LoVo (cell line): ENCODE results near the gene GIT1.

Source experiments
- DNase-seq: peaks from one replicate; pipeline ENCODE4 v3.0.0-alpha.2; 2016; ENCODE audit warnings: low spot score

Gene GIT1

GRCh38 chr17:29615492-29616299 lies 26.2 kb upstream of the GIT1 start:
- peak; percentile 63 for DNase-seq

DNA sequence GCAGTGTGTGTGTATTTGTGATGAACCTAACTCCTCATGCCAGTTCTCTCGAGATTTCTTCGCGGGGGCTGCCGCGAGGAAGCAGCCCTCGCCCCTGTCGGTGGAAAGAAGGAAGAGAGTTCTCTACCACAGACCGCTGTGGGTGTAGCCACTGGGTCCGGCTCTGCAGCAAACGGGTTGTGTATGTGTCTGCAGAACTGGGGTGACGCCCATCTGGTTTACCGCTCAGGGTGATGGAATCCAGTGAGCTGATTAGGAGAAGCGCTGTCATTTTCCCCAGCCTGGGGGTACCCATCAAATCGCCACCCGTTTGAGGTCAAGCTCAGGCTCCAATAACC lies 25.6 kb upstream of the GIT1 start:
- no peak for DNase-seq

- no peak for DNase-seq
Measured at GRCh38 chr17:29614349-29615047, 25.1 kb upstream of the GIT1 start.

DNA sequence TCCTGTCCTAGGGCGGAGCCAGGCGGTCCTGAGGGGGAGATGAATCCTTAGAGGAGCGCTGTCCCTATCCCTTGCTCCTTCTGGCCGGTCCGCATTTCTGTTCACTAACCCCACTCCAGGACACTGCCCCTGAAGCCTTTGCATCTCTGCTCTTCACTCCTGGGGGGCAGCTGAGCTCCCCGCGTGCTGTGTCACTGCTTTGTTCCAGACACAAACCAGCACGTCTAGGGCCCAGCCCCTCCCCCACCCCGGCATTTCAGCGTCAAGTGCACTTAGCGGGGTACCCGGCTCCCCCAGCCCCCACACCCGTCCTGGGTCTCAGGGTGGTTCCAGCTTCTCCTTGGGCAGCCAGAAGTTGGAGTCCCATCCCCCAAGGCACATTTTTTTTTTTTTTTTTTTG lies 24.4 kb upstream of the GIT1 start:
- no peak for DNase-seq

DNA sequence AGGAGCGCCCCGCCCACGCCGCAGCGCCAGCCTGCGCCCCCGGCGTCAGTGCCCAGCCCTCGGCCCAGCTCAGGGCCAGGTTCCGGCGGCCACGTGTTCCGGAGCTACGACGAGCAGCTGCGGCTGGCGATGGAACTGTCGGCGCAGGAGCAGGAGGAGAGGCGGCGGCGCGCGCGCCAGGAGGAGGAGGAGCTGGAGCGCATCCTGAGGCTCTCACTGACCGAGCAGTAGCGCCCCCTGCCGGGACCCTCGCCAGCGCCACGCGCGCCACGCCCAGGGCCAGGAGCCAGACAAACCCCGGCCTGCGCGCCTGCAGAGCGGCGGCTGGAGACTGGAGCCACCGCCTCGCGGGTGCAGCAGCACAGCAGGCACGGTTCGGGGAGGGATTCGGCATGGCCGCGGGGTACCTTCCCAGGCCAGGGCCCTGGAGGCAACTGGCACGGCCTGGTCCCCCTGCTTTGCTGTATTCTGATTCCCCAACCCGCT lies 23.9 kb upstream of the GIT1 start:
- DNase-seq, result no peak

GRCh38 chr17:29612404-29613280 lies 23.2 kb upstream of the GIT1 start:
- DNase-seq, result no peak

DNA sequence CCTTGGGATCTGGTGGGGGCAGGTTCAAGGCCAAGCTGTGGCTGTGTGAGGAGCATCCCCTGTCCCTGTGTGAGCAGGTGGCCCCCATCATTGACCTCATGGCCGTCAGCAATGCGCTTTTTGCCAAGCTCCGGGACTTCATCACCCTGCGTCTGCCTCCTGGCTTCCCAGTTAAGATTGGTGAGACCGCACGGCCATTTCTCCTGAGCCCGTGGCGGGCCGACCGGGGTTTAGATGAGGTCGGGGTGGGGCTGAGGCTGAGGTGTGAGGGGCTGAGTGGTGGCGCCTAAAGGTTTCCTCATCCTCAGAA lies 22.6 kb upstream of the GIT1 start:
- no peak for DNase-seq

GRCh38 chr17:29611351-29612093 lies 22.1 kb upstream of the GIT1 start:
- DNase-seq, result no peak

DNA sequence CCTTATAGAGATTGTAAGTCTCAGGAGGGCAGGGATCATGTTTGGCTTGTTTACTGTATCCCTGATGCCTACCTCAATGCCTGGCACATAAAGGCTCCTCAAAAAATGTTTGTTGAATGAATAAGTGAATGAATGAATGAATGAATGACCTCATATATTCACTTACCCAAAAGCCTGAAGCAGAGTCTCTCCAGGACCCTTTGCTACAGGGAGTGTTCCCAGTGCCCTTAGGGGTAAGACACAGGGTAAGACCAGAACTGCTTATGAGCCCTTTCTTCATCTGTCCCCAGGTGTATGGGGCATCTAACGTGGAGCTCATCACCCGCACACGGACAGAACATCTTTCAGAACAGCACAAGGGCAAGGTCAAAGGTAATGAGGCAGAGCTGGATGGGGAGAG lies 20.9 kb upstream of the GIT1 start:
- no peak for DNase-seq

DNA sequence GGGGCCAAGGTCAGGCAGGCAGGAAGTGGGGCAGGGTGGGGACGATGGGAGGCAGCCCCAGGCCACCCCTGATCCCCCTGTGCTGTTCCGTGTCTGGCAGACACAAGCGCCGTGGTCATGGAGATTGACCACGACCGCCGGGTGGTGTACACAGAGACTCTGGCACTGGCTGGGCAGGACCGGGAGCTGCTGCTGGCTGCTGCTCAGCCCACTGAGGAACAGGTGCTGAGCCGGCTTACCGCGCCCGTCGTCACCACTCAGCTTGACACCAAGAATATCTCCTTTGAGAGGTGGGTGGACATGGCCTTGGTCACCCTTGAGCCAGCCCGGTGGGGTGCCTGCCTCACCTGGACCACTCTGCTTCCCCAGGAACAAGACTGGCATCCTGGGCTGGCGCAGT lies 19.5 kb upstream of the GIT1 start:
- DNase-seq, result no peak

GRCh38 chr17:29607557-29608195 lies 18.2 kb upstream of the GIT1 start:
- DNase-seq, result no peak

GRCh38 chr17:29603109-29603674 lies 13.7 kb upstream of the GIT1 start:
- no peak for DNase-seq

DNA sequence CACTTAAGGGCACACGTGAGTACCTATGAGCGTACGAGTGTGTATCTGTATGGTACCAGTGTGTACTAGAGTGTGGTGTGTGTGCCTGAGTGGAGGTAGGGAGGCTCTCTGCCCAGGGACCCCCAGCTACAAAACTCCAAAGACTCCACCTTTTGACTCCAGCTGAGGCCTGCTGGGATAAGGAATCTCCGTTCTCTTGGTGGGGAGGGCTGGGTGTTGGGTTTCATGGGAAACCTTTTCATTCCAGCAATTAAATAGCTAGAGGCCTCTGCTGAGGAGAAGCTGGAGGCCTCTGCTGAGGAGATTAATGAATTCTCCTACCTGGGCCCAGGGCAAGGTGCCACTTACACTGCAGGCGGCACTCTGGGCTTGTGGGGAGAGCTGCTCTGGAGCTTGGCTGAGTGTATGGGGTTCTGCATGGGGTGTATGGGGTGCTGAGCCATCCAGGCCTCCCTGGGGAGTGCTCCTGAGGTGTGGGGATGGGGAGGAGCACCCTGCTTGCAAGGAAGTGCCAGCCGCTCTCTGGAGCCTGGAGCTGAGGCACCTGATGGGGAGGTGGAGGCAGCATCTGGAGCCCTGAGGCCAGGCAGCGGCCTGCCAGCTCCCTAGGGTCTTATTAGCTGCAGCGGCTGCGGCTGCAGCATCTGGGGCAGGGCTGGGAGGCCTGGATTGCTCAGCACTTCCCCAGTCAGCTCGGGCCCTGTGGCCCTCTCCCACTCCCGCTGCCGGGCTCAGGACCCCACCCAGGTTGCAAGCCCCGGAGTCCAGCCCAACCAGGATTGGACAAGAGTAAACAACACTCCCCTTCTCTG lies 8.1 kb upstream of the GIT1 start:
- DNase-seq, result no peak

GRCh38 chr17:29596811-29597210 lies 7.4 kb upstream of the GIT1 start:
- no peak for DNase-seq

DNA sequence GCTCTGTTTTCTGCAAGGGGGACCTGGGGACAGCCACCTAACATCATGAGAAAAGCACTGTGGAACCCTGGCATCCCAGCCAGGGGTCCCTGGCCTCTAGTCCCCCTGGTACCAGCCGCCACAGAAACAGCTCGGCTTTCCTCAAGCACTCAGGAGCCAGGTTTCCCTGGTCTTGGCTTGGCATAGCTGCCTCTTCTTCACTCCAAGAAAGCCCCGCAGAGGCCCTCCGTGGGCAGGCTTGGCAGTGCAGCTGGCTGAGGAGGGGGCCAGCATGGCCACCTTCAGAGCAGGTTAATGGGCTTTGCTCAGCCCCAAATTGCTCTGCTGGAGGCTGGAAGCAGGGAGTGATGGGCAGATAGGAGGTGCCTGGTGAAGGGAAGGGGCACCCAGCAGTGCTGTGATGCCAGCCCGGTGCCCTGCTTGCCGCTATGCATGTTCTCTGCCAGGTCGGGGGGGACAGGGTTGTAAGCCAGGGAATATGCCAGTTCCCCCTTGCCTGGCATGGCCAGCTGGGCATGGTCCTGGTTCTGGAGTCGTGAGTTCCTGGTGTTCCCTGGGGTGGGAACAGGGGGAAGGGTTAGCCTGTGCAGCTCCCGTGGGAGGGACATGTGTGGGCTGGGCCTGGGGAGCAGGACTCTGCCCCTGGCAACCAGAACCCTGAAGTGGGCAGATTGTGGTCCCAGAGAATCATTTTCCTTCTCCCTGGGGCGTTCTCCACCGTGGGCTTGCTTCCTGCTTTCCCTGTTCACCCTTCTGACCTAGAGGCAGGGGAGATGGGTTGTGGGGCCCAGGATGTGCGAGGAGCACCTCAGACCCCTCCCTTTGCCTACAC lies 6.7 kb upstream of the GIT1 start:
- no peak for DNase-seq

DNA sequence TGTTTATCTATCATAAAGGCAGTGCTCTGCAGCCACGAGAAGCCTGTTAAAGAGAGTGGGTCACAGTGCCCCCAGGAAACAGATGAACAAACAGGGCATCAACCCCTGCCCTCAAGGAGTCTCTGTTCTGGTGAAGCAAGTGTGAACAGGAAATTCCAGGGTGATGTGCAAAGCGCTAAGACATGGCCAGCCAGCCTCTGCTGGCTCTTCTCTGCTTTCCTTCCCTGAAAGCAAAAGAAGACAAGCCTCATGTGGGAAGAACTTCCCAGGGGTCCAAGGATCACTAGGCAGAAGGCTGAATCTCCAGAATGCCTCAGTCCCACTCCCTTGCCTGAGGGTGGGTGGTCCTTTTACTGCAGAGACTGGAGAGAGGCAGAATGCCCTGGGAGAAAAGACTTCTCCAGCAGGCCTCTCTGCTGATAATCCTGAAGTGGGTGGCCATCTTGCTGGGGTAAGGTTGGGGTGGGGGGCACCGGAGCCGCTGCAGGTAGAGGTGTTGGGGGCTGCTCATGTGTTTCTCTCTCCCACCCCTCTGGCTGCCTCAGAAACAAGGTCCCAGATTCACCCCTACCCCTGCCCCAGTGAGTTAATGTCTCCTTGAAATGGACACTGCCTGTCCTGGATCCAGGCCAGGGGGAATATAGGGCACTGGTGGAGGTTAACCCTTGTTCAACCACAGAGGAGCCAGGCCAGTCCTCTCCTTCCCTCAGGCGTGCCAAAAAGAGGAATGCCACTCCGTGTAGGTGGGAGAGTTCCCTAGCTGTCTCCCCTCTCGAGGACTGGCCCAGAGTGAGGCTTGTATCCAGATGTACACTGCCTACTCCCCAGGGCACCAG lies 5.9 kb upstream of the GIT1 start:
- DNase-seq, result no peak

DNA sequence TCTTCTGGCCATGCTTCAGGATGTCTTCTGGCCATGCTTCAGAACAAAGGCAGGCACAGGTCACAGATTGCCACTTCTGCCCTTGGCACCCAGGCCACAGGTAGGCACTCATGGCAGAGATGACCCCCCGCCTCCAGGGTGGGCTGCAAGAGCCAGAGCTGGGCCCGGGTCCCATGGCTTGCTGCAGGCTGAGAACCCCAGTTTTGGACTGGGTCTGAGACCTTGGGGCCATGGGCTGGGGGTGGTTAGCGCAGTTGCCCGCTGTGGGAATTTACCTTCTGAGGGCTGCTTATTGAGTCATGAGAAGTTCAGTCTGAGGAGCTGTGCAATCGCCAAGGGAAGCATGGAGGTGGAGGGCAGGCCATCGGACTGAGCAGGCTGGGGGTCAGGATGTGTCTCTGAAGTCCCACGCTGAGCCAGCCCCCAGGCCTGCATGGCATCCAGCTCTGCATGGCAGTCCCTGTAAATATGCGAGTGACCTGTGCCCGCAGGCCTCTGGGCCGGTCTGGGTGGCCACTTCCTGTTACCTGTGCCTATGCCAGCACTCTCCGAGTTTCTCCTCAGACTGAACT lies 5.2 kb upstream of the GIT1 start:
- DNase-seq, result no peak
